Forelimb muscle (tissue), 1 donor: Measurements from ENCODE around the gene NCLN. TPM values are rescaled to one million over a fixed set of nuclear protein-coding genes. Genes with fewer than 3 reads are reported as not detected.
"Not testable (repeated sequence)": the region's sequence is repeated elsewhere in the genome, so short reads cannot be mapped to it uniquely, and the experiment has no call there.

Source experiments
- DNase-seq: peaks from one replicate; pipeline ENCODE4 v3.0.0-alpha.2; 2013; ENCODE audit warnings: low read depth
- polyA plus RNA-seq: library from polyadenylated mRNA; unstranded; fragments of 120-200 nt; gene quantifications from one replicate; pipeline ENCODE4 v1.2.1, GENCODE V29; 2013; ENCODE audit not compliant: insufficient read length

The NCLN gene
- polyA plus RNA-seq, 1 donor = 26.0 TPM

GRCh38 chr19:3154447-3154846 is 31.3 kb upstream of the NCLN start:
- not testable (repeated sequence) for DNase-seq

GRCh38 chr19:3154957-3155736 is 30.6 kb upstream of the NCLN start:
- DNase-seq = no peak

GRCh38 chr19:3157096-3157845 is 28.5 kb upstream of the NCLN start:
- no peak for DNase-seq

- no peak for DNase-seq
Observed at GRCh38 chr19:3159565-3159964, 26.2 kb upstream of the NCLN start.

GRCh38 chr19:3160219-3160618 is 25.5 kb upstream of the NCLN start:
- no peak for DNase-seq

- DNase-seq = no peak
Observed at GRCh38 chr19:3161453-3161852, 24.3 kb upstream of the NCLN start.

- DNase-seq = no peak
Observed at GRCh38 chr19:3162418-3163229, 23.1 kb upstream of the NCLN start.

GRCh38 chr19:3163230-3163886 is 22.4 kb upstream of the NCLN start:
- no peak for DNase-seq

- no peak for DNase-seq
Observed at GRCh38 chr19:3163943-3164342, 21.8 kb upstream of the NCLN start.

GRCh38 chr19:3167533-3168272 is 18.0 kb upstream of the NCLN start:
- no peak for DNase-seq

- no peak for DNase-seq
Observed at GRCh38 chr19:3171894-3172672, 13.6 kb upstream of the NCLN start.

- not testable (repeated sequence) for DNase-seq
Observed at GRCh38 chr19:3172673-3173000, 13.1 kb upstream of the NCLN start.

GRCh38 chr19:3175781-3176714 is 9.7 kb upstream of the NCLN start:
- no peak for DNase-seq

GRCh38 chr19:3176715-3177501 is 8.8 kb upstream of the NCLN start:
- no peak for DNase-seq

- DNase-seq = no peak
Observed at GRCh38 chr19:3178377-3178972, 7.3 kb upstream of the NCLN start, which contains the start of gene S1PR4. Gene S1PR4, plus strand, starts transcription at chr19:3178769. Its CDS starts 24 bp downstream, at chr19:3178793.

GRCh38 chr19:3178973-3179738 is 6.6 kb upstream of the NCLN start:
- DNase-seq = no peak

GRCh38 chr19:3179739-3180293 is 5.9 kb upstream of the NCLN start:
- DNase-seq = no peak
